Astrocyte of the hippocampus (primary cell): ENCODE results near the gene ARSJ.
"Not testable (repeated sequence)": the region's sequence is repeated elsewhere in the genome, so short reads cannot be mapped to it uniquely, and the experiment has no call there.

Source experiments
- DNase-seq: peaks from one replicate; pipeline ENCODE4 v3.0.0; 2011; ENCODE audit warnings: low read depth, low spot score

Gene ARSJ

DNA sequence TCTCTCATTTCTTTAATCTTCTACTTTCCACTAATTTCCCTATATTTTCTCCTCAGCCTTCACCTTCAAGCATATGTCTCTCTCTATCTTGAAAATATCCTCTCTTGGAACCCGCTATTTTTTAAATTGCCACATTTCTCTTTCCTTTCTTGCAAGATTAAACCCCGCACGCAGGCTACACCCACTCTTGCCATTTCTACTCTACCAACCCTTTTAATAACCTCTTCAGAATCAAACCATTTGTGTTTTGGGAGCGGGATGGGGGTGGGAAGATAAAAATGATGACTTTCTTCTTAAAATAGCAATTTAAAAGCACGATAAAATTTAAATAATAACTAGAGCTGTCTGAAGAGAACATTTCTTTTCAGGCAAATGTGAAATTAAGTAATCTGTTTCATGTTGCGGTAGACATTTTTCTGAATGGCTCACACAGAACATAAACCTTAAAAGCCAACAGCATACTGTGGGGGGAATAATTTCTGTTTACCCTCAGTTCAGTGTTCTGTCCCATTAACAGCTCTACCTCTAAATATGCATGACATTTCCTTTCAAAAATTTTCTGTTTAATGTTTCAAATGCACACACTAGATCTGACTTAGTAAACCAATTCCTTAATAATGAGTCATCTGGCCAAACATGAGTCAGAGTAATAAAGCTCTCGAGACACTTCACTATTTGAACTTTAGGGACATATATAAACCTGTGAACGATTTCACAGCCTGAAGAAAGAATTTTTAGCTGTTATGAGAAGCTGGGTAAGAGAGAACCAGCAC, 20.5 kb downstream of the ARSJ start:
- peak; percentile 88 for DNase-seq

DNA sequence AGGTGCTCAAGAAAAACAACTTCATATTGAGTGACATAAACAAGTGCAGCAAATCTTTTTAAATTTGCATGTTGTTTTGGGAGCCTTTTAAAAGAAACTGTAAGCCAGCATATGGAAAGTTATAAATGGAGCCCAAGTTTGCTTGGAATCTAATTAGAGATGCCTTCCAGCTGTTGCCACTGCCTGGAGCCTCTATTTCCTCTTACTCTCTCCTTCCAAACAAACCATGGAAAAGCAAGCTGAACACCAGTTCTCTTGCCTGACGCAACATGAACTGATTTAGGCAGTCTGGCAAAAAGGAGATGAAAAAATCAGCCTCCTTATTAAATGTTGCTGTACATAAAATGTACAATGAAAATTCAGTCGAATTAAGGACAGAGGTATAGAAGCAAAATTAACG, 21.5 kb downstream of the ARSJ start:
- DNase-seq: no peak

- DNase-seq: no peak
Observed at GRCh38 chr4:113955948-113956347, 23.5 kb downstream of the ARSJ start.

- no peak for DNase-seq
Observed at GRCh38 chr4:113955411-113955810, 24.0 kb downstream of the ARSJ start.

- no peak for DNase-seq
Observed at GRCh38 chr4:113953888-113954287, 25.6 kb downstream of the ARSJ start.

GRCh38 chr4:113952452-113953029, 26.9 kb downstream of the ARSJ start:
- peak; percentile 75 for DNase-seq

DNA sequence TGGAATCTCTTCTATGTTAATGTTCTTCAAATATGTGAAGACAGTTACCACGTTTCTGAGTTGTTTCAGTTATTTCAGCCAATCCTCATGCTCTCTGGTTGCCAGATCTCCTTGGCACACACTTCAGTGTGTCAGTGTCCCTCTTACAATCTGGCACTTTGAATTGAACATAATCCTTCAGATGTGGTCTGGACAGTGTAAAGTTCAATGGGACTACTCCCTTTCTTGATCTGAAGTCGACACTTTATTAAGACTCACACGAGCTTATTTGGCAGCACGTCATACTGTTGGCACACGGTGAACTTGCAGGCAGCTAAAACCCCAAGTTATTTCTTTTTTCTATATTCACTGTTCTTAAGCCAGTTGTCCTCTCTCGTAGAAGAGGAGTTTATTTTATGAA, 28.2 kb downstream of the ARSJ start:
- DNase-seq: peak; percentile 83

DNA sequence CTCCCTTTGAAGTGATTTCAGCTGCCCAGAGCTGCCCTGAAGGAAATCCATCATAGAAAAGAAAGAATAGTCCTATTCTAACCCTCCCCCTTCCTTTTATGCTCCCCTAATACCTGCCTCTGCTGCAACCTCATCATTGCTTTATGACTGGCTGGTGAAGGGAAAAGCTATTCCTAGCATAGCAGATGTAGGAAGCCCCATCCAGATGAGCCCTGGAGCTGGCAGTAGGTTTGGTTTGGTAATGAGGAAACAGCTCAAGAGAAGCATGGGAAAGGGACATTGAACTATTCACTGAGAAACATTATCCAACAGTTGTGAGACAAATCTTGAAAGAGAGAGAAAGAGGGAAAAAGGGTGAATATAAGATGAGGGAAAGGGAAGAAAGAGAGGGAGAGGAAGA, 29.2 kb downstream of the ARSJ start:
- DNase-seq: peak; percentile 30

DNA sequence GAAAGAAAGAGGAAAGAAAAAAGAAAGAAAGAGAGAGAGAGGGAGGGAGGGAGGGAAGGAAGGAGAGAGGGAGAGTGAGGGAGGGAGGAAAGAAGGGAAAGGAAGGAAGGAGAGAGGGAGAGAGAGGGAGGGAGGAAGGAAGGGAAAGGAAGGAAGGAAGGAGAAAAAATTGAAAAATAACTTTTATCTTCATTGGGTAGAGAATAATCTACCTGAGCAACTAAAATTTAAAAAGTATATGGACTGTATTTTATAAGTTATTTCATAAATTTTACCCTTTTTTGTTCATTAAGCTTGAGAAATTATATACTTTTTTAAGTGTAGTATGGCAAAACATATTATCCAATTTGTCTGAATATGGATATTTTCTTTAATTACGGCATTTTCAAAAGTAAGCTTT, 32.0 kb downstream of the ARSJ start:
- DNase-seq: no peak

DNA sequence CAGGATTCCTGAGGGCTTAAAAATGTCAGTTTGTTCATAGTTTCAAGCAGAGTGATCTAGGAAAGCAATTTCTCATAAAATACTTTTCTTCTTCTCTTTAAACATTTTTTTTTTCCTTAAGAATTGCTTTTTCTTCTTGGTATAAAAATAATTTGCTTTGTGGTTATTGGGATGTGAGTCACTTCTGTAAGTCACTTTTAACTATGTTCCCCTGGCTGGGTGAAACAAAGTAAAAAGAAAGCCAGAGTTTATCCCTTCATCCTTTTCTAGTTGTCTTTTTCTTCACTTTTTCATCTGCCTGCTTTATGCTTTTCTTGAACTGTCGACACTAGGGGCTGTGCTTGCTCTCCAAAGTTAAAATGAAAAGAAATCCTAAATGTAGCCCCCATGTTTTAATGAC, 33.5 kb downstream of the ARSJ start:
- peak; percentile 66 for DNase-seq

GRCh38 chr4:113943863-113944262, 35.6 kb downstream of the ARSJ start:
- peak; percentile 71 for DNase-seq

DNA sequence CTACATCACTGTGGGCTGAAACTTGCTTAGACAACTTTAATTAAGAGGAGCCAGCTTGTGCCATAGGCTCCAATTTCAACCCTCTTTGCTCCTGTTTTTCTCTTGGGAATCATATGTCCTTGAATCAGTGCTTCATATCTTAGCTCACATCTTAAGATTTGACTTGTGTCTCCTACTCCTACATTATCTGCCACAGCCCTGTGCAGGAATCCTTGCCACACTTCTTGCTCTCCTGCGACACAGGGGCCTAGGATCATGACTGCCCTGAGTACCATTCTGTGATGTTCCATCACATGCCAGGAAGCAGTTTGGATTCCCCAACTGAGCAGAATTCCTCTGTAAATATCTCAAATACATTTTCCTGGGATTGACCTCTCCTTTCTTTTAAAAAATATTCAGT, 36.4 kb downstream of the ARSJ start:
- no peak for DNase-seq

GRCh38 chr4:113941836-113942235, 37.6 kb downstream of the ARSJ start:
- DNase-seq: peak; percentile 23

DNA sequence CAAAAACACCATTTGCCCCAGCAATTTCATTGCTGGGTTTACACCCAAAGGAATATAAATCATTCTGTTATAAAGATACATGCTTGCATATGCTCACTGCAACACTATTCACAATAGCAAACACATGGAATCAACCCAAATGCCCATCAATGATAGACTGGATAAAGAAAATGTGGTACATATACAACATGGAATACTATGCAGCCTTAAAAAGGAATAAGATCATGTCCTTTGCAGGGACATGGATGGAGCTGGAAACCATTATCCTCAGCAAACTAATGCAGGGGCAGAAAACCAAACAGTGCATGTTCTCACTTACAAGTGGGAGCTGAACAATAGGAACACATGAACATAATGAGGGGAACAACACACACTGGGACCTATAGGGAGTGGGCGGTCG, 39.3 kb downstream of the ARSJ start:
- not testable (repeated sequence) for DNase-seq

- DNase-seq: no peak
Observed at GRCh38 chr4:113935190-113935589, 44.3 kb downstream of the ARSJ start.

DNA sequence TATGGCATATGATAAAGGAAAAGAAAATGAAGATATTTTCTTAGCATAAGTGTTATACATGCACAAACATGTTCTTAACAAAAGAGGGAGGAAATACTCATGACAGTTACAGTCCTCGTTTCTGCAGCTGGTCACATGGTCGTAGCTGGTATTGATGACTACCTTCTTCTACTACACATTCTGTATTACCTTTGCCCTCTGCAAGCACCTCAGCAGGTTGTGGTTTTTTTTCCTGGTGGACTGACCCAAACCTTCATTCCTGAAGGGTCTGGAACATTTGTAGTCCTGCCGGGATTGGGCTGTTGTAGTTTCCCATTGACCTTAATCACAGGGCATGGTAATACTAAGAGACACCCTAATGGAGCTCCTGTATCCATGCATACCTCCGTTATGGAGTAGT, 54.7 kb downstream of the ARSJ start:
- not testable (repeated sequence) for DNase-seq

GRCh38 chr4:113921089-113921794, 58.2 kb downstream of the ARSJ start:
- no peak for DNase-seq

- DNase-seq: peak; percentile 37
Observed at GRCh38 chr4:113919611-113920010, 59.8 kb downstream of the ARSJ start.

GRCh38 chr4:113919145-113919544, 60.3 kb downstream of the ARSJ start:
- DNase-seq: no peak

DNA sequence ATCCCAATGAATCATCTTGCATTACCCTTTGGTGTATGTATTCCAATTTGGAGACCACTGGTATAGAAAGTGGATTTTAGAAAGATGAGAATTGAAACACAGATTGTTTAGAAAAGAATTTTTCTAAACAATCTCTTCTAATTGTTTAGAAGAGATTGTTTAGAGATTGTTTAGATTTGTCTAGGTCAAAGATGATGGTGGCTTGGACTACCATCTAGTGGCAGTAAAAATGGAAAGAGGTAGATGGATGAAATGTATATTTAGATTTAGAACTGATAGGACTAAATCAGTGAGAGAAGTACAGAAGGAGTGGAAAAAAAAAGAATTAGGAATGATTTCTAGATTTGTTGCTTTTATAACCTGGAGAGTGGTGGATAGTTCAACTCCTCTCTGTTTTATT, 70.6 kb downstream of the ARSJ start:
- no peak for DNase-seq

- DNase-seq: no peak
Observed at GRCh38 chr4:113907559-113907958, 71.9 kb downstream of the ARSJ start.

DNA sequence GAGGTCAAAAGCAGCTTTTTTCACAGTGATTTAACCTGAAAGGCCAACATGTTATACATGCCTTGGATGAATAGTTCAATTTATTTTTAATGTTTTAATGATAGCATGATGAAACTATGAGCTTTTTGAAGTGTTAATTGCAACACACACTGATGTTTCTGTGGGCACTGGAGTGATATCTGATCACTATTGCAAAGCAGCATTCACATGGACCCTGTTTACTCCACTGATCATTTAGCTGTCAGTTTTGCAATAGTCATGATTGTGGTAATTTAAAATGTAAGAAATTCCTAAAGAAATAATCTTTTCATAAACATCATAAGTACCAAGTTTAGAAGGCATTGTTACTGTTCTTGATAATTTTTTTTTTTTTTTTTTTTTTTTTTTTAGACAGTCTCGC, 74.1 kb downstream of the ARSJ start:
- no peak for DNase-seq

- DNase-seq: no peak
Observed at GRCh38 chr4:113904877-113905276, 74.6 kb downstream of the ARSJ start.
